GM21737 (cell line): ENCODE data around the gene THY1.
A peak's percentile ranks its signal among the peaks of the same experiment; 100 is the strongest.
"Not testable (repeated sequence)": the region's sequence is repeated elsewhere in the genome, so short reads cannot be mapped to it uniquely, and the experiment has no call there.

Source experiments
- ATAC-seq: cut with Tn5 transposase; IDR thresholded peaks from one replicate; pipeline ENCODE4 v1.9.1; 2021; ENCODE audit warnings: mild to moderate bottlenecking, moderate library complexity; ENCODE audit not compliant: unreplicated experiment

THY1 gene

GRCh38 chr11:119388103-119388502, 34.9 kb downstream of the THY1 start:
- ATAC-seq = no peak

GRCh38 chr11:119384332-119384731, 38.6 kb downstream of the THY1 start:
- ATAC-seq = no peak

DNA sequence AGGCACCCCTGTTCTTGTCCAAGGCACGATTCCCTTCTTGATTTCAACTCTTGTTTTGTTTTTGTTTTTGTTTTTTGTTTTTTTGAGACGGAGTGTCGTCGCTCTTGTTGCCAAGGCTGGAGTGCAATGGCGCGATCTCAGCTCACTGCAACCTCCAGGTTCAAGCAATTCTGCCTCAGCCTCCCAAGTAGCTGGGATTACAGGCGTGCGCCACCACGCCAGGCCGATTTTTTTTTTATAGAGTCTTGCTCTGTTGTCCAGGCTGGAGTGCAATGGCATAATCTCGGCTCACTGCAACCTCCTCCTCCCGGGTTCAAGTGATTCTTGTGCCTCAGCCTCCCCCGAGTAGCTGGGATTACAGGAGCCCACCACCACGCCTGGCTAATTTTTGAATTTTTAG, 40.5 kb downstream of the THY1 start:
- not testable (repeated sequence) for ATAC-seq

- no peak for ATAC-seq
These were observed 40.9 kb downstream of the THY1 start for GRCh38 chr11:119382101-119382500.

DNA sequence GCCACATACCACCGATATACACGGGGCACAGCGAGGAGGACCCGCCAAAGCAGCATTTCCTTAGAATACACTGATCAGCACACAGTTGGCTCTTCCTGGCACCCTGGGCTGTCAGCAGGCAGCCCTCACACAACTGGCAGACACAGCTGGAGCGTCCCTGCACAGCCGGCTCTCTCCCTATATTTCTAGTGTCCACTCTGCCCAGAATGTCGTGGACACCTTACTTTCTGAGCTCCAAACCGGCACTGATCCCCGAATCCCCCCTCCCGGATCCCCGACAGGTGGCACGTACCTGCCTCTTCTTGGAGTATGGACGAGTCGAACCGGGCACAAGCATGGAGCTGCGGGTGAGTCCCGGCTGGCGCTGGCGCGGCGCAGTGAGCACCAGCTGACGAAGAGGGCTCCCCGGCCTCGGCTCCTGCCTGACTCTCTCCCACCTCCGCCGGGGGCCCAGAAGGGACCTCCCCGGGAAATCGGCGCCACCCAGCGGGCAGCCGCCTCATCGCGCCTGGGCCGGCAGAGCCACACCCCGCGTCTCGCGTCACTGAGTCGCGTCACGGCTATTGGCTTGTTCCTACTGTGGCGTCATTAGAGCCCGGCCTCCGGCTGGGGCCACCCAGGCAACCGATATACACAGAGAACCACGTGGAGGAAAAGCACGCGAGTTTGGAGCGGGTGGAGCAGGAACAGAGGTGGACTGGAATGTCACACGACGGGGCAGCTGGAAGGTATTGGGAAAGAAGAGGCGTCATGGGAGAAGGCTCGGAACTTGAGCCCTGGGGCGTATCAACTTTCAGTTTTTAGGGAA, 41.6 kb downstream of the THY1 start, which contains the start of gene USP2:
Gene USP2 (minus strand): TSS at position 510 of the 808 bp plus-strand sequence. CDS start 8,210 bp downstream, outside the sequence.
- peak; percentile 98 for ATAC-seq

GRCh38 chr11:119380827-119381180, 42.2 kb downstream of the THY1 start:
- no peak for ATAC-seq

- ATAC-seq = no peak
These were observed 42.7 kb downstream of the THY1 start for GRCh38 chr11:119380160-119380826.

- no peak for ATAC-seq
These were observed 44.0 kb downstream of the THY1 start for GRCh38 chr11:119378851-119379465.

DNA sequence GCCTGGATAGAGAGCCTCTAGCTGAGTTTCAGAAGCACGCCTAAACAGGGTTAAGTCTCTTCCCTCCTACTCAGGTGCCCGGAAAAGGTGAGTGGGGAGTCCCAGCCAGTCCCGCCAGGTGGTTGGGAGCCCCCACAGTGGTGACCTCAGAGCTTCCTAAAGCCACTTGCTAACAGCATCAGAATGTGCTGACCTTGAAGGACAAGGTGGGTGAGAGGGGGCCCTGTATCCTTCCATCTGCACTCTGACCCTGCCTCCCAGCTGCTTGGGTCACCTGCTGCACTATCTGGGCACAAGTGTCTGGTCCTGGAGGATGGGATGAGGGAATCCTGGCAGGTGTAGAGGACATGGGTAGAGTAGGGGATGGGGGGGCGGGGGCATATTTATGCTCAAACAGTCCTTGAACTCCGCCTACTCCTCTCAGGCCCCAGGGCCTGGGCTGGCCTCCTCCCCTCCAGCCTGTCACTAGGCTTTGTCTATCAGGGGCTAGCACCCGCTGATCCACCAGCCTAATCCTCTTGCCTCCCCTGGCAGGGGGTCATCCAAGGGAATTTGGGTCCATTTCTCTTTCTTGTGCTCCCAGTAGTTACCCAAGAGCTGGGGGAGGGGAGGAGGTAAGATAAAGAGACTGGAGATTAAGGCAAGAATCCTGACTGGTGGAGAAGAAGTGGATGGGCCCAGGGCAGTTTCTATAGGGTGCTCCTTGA, 44.9 kb downstream of the THY1 start:
- no peak for ATAC-seq

GRCh38 chr11:119377112-119377901, 45.7 kb downstream of the THY1 start:
- no peak for ATAC-seq

DNA sequence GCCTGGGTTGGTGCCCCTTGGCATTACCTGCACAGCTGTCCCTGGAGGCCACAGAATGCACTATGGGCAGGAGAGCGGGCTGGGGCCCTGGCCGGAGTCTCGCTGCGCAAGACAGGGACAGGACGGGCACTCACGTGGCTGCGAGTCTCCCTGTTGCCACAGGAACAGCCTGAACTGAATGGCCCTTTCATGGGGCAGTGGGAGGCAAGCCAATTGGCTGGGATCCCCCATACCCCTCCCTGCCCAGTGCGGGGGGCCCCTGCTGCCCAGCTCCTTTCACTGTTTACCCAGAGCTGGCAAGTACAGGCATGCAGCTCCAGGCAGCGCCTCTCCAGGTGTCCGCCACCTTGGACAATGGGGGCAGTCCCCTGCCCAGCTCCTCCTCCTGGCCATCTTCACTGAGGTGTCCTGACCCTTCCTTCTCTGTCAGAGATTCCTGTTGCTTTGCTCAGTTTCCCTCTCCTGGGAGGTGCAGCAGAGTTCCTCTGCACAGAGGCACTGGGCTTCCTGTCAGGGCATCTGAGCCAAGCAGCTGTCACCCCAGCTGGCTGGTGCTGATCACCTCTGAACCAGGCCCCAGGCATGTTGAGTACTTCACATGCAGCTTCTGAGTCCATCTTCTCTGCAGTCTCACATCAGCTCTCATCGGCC, 46.6 kb downstream of the THY1 start:
- ATAC-seq = no peak

- no peak for ATAC-seq
These were observed 47.4 kb downstream of the THY1 start for GRCh38 chr11:119375337-119376196.

DNA sequence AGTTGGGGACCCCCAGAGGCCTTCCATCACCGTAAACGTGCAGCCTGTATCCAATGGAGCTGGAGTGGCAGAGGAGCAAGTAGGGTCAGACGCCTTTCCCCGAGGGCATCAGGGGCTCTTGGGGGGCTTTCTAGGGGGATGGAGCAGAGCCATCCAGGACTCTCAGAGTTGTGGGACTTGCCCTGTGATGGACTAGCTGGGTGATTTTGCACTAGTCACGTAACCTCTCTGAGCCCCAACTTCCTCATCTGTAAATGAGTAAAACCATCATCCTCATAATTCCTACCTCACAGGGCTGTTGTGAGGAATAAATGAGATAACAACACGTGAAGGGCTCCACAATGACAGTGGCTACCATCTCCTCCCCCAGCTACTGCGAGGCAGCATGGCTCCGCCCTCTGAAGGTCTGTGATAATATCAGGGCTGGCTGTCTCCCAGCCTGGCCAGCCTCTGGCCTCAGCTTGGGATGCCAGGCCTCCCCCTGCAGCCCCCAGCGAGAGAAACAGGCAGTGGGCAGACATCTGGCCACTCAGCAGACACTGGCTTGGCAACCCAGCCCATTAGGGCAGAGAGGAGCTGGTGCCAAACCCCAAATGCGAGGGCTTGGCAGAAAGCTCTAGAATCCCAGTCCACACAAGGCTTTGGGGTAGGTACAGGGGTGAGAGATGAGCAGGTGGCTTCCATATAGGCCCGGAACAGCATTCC, 48.2 kb downstream of the THY1 start:
- no peak for ATAC-seq

DNA sequence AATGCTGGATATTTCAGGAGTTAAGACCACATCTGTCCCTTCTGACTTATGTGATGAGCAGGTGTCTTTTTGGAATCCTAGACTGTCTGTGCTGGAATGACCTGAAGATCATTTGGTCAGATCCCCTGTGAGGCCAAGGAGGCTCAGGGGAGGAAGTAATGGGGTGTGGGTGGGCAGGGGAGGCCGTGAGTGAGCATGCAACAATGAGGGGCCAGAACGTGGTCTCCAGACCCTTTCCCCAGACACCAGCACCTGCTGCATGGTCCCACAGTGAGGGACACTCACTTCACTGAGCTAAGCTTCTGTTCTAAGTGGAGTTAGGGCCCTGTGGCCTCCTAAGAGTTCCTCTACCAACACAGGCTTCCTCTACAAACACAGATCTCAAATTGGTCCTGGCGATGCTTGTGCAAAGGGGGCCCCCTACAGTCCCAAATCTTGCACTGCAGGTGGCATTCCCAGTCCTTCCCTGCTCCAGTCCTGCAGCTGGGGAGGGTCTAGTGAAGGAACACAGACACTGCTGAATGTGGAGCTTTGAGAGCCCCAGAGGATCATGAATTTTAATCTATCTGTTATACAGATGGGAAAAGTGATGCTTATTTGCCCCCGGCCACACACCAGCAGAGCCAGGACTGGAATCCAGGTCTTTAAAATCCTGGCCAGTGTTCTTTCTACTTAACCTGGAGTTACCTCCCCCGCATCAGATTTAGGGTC, 48.9 kb downstream of the THY1 start:
- no peak for ATAC-seq

DNA sequence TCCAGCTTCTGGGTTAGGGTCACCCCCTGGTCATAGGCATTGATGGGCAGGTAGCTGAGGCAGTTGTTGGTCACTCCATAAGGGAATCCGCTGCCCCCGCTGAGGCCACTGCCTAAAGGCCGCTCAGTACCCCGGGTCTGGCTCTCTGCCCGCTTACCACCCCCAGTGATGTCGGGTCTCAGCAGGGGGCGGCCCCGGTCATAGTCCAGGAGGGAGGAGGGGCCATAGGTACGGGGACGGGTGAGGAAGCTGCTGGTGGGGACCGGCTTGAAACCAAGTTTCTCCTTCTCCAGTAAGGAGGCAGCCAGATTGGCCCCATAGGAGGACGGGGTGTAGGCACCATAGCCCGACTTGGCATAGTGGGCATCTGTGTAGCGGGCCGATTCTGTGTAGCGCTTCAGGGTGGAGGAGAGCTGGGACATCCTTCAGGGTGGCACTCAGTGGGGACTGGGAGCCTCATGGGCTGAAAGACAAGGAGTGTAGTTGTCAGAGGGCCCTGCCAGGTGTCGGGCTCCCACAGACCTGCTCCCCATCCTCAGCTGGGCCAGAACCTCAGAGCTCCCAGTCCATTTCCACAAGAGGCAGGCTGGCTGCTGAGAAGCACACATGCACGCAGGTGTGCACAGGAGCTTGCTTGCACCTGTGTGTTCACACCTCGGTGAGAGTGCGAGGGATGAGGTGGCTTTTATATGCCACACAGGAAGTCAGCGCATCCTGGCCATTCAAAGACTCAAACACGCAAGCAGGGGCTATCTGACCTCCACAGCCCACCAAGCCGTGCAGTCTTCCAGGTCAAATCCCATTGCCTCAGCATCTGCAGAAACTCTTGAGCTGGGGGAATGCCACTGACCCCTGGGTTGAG, 49.7 kb downstream of the THY1 start:
- ATAC-seq = no peak

- ATAC-seq = no peak
These were observed 50.5 kb downstream of the THY1 start for GRCh38 chr11:119372260-119373058.
